Measurements from ENCODE around the gene MINAR2. TPM values are rescaled to one million over a fixed set of nuclear protein-coding genes. Genes with fewer than 3 reads are reported as not detected.

MINAR2 gene
- total RNA-seq, 1 experiment from 2014 or later: not detected

DNA sequence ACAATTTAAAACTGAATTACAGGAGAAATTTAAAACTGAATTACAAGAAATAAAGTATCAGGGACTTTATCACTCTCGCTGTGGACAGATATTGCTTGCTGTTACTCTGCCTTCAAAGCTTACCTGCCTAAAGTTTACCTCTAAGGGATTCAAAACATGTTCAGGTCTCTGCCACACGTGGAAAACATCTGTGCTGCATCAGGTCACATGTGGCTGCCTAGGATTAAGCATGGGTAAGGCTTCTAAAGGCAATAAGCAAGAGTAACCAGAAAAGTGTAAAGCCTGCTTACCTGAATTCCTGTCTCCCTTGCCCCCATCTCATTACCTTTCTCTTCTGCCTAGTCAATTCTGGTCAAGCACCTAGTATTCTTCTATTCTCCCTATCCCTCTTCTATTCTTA, 18.9 kb downstream of the MINAR2 start:
- H3K4me3 ChIP-seq: no peak overlapping the region
- H3K27ac ChIP-seq: no peak overlapping the region
- H4K20me1 ChIP-seq (ENCODE audit: insufficient read depth): no peaks in the 10 kb centered on the region
- BruUV-seq (replicated peaks): no TSS peak
- no peaks in the 10 kb centered on the region for H3K9me2 ChIP-seq (ENCODE audit: insufficient read depth)
- ChIA-PET CTCF (no interaction called here), POLR2A (ENCODE audit: unreplicated experiment) (no interaction called here)
- no peak for DNase-seq
- H3K9me3 ChIP-seq (ENCODE audit: insufficient read depth, low read depth): no peaks in the 10 kb centered on the region
- TF ChIP-seq EZH2 (IDR thresholded peaks at IDR 0.05; ENCODE audit: low read depth): no peak
- TF ChIP-seq, protein P1, sequence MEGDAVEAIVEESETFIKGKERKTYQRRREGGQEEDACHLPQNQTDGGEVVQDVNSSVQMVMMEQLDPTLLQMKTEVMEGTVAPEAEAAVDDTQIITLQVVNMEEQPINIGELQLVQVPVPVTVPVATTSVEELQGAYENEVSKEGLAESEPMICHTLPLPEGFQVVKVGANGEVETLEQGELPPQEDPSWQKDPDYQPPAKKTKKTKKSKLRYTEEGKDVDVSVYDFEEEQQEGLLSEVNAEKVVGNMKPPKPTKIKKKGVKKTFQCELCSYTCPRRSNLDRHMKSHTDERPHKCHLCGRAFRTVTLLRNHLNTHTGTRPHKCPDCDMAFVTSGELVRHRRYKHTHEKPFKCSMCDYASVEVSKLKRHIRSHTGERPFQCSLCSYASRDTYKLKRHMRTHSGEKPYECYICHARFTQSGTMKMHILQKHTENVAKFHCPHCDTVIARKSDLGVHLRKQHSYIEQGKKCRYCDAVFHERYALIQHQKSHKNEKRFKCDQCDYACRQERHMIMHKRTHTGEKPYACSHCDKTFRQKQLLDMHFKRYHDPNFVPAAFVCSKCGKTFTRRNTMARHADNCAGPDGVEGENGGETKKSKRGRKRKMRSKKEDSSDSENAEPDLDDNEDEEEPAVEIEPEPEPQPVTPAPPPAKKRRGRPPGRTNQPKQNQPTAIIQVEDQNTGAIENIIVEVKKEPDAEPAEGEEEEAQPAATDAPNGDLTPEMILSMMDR (conservative IDR thresholded peaks at IDR 0.05): no peak
- H2AFZ ChIP-seq: no peak overlapping the region
- no peaks in the 10 kb centered on the region for H3K4me1 ChIP-seq (replicated peaks; ENCODE audit: insufficient read depth)
- intact Hi-C loops (cut with micrococcal nuclease; ENCODE audit: unreplicated experiment): loop anchor here (1.0 to 5.0 kb wide), 2 partner anchors 102 to 364 kb away; no protein-coding TSS in a partner anchor
- H3K4me2 ChIP-seq: no peak overlapping the region
- no peaks in the 10 kb centered on the region for H3K36me3 ChIP-seq (ENCODE audit: low read depth)
- H3F3A ChIP-seq (ENCODE audit: insufficient read depth, low read depth): no peaks in the 10 kb centered on the region
- H3K27me3 ChIP-seq (ENCODE audit: insufficient read depth, low read depth): no peaks in the 10 kb centered on the region
- H3K79me2 ChIP-seq (ENCODE audit: low read depth): no peaks in the 10 kb centered on the region

DNA sequence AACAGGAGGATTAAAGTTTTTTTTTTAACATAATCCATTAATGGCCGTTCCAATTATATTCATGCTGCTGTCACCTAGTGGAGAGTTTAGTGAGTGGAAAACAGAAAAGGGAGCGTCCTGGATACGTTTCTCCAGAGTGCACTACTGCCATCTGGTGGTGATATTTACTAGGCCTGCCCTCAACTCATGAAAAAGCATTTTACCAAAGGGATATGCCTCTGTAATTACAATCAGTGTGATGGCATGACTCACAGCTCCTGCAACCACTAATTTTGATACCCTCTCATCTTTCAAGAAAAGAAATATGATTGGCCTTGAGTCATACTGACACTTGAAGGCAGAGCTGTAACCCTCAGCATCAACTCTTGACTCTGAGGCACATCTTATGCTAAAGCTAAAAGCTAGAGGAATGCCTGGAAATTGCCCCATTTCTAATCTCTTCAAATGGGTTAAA, 20.1 kb downstream of the MINAR2 start:
- no peaks in the 10 kb centered on the region for H3K9me3 ChIP-seq (ENCODE audit: insufficient read depth, low read depth)
- no peaks in the 10 kb centered on the region for H3K4me1 ChIP-seq (replicated peaks; ENCODE audit: insufficient read depth)
- H3K27ac ChIP-seq: no peak overlapping the region
- no peak for TF ChIP-seq EZH2 (IDR thresholded peaks at IDR 0.05; ENCODE audit: low read depth)
- TF ChIP-seq, protein P1 (conservative IDR thresholded peaks at IDR 0.05): peak; percentile 91
- H3K9me2 ChIP-seq (ENCODE audit: insufficient read depth): no peaks in the 10 kb centered on the region
- intact Hi-C loops (cut with micrococcal nuclease; ENCODE audit: unreplicated experiment): loop anchor here (1.0 to 5.0 kb wide), 5 partner anchors 104 to 863 kb away; no protein-coding TSS in a partner anchor
- ChIA-PET CTCF (interaction anchor here (0.5 to 0.7 kb wide), 3 partner anchors 862 to 1955 kb away, joined by 3 to 5 read pairs (median 3); no protein-coding TSS in a partner anchor), POLR2A (ENCODE audit: unreplicated experiment) (no interaction called here)
- H3K27me3 ChIP-seq (ENCODE audit: insufficient read depth, low read depth): no peaks in the 10 kb centered on the region
- no peaks in the 10 kb centered on the region for H4K20me1 ChIP-seq (ENCODE audit: insufficient read depth)
- no peaks in the 10 kb centered on the region for H3K36me3 ChIP-seq (ENCODE audit: low read depth)
- no peak overlapping the region for H3K4me3 ChIP-seq
- H3K4me2 ChIP-seq: no peak overlapping the region
- no peak overlapping the region for H2AFZ ChIP-seq
- H3F3A ChIP-seq (ENCODE audit: insufficient read depth, low read depth): no peaks in the 10 kb centered on the region
- no peaks in the 10 kb centered on the region for H3K79me2 ChIP-seq (ENCODE audit: low read depth)
- no TSS peak for BruUV-seq (replicated peaks)
- peak; percentile 59 to 75 for DNase-seq

DNA sequence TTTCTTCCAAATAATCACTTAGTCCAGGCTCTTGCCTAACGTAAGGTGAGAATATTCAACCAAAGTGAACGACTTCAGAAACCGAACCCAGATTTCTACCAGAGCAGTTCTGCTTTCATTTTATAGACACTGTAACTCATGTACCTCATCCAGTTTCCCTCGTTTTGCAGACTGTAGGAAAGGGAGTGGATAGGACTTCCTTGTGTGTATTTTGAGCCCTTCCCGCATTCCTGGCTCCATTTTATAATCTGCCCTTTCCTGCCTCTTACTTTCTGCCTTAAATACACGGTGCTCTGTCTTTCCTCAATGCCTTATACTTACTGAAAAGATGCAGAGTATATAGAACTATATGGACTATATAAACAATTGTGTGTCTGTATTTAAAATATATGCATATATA, 20.8 kb downstream of the MINAR2 start:
- no peaks in the 10 kb centered on the region for H4K20me1 ChIP-seq (ENCODE audit: insufficient read depth)
- H3K27me3 ChIP-seq (ENCODE audit: insufficient read depth, low read depth): no peaks in the 10 kb centered on the region
- H2AFZ ChIP-seq: no peak overlapping the region
- H3K4me3 ChIP-seq: no peak overlapping the region
- no peaks in the 10 kb centered on the region for H3K79me2 ChIP-seq (ENCODE audit: low read depth)
- no TSS peak for BruUV-seq (replicated peaks)
- no peaks in the 10 kb centered on the region for H3K4me1 ChIP-seq (replicated peaks; ENCODE audit: insufficient read depth)
- ChIA-PET CTCF (interaction anchor here (0.5 kb wide), 1 partner anchor 862 kb away, joined by 5 read pairs; no protein-coding TSS in a partner anchor), POLR2A (ENCODE audit: unreplicated experiment) (no interaction called here)
- H3K9me2 ChIP-seq (ENCODE audit: insufficient read depth): no peaks in the 10 kb centered on the region
- H3K27ac ChIP-seq: no peak overlapping the region
- no peaks in the 10 kb centered on the region for H3K9me3 ChIP-seq (ENCODE audit: insufficient read depth, low read depth)
- intact Hi-C loops (cut with micrococcal nuclease; ENCODE audit: unreplicated experiment): loop anchor here (1.0 to 5.0 kb wide), 4 partner anchors 366 to 863 kb away; no protein-coding TSS in a partner anchor
- DNase-seq: no peak
- no peaks in the 10 kb centered on the region for H3K36me3 ChIP-seq (ENCODE audit: low read depth)
- H3K4me2 ChIP-seq: no peak overlapping the region
- TF ChIP-seq, protein P1 (conservative IDR thresholded peaks at IDR 0.05): no peak
- no peak for TF ChIP-seq EZH2 (IDR thresholded peaks at IDR 0.05; ENCODE audit: low read depth)
- H3F3A ChIP-seq (ENCODE audit: insufficient read depth, low read depth): no peaks in the 10 kb centered on the region

Data from PC-9 (cell line).